Smooth muscle cell (in vitro differentiated cells): ENCODE data around the gene SLC48A1. TPM values are rescaled to one million over a fixed set of nuclear protein-coding genes. Genes with fewer than 3 reads are reported as not detected.

Source experiments
- DNase-seq: peaks from one replicate; lab custom pipeline; 2025; ENCODE audit not compliant: unreplicated experiment; lab: John Stamatoyannopoulos, UW
- H2AFZ ChIP-seq: fragments of 200-600 bp; sonication (generic); 2 replicates; pipeline ENCODE4 v1.6.0; 2016; ENCODE audit warnings: antibody characterized with exemption, low read depth, mild to moderate bottlenecking
- H3F3A ChIP-seq: fragments of 200-600 bp; sonication (generic); 2 replicates; pipeline ENCODE4 v1.6.0; 2017; ENCODE audit warnings: antibody characterized with exemption, low read depth
- H3K27ac ChIP-seq: fragments of 200-600 bp; sonication (generic); 2 replicates; pipeline ENCODE4 v1.5.1; 2016; ENCODE audit warnings: low read depth, mild to moderate bottlenecking
- H3K27me3 ChIP-seq: fragments of 200-600 bp; sonication (generic); 2 replicates; pipeline ENCODE4 v1.6.1; 2016; ENCODE audit warnings: low read depth, mild to moderate bottlenecking
- H3K36me3 ChIP-seq: fragments of 200-600 bp; sonication (generic); 2 replicates; pipeline ENCODE4 v1.5.1; 2016; ENCODE audit warnings: low read depth
- H3K4me1 ChIP-seq: fragments of 200-600 bp; sonication (generic); 2 replicates; pipeline ENCODE4 v1.5.1; 2016; ENCODE audit warnings: low read depth
- H3K4me2 ChIP-seq: fragments of 200-600 bp; sonication (generic); 2 replicates; pipeline ENCODE4 v1.6.0; 2016; ENCODE audit warnings: mild to moderate bottlenecking
- H3K4me3 ChIP-seq: fragments of 200-600 bp; sonication (generic); 2 replicates; pipeline ENCODE4 v1.5.1; 2016; ENCODE audit warnings: mild to moderate bottlenecking
- H3K79me2 ChIP-seq: fragments of 200-600 bp; sonication (generic); 2 replicates; pipeline ENCODE4 v1.6.0; 2016; ENCODE audit warnings: low read depth, mild to moderate bottlenecking
- H3K9ac ChIP-seq: fragments of 200-600 bp; sonication (generic); 2 replicates; pipeline ENCODE4 v1.6.0; 2016; ENCODE audit warnings: low read depth
- H3K9me3 ChIP-seq: fragments of 200-600 bp; sonication (generic); replicated peaks from 2 replicates; pipeline ENCODE4 v1.5.1; 2016; ENCODE audit warnings: low read depth
- H4K20me1 ChIP-seq: fragments of 200-600 bp; sonication (generic); 2 replicates; pipeline ENCODE4 v1.6.0; 2016; ENCODE audit warnings: low read depth
- WGBS: methylation state at CpG from one replicate; pipeline ENCODE4 v1.1.7; 2016; ENCODE audit warnings: low lambda C conversion rate; 5-methylcytosine and 5-hydroxymethylcytosine counted together
- polyA plus RNA-seq: library from polyadenylated mRNA; unstranded; fragments of >200 nt; fragmentation: Nextera tagmentation; extraction: Ambion mirVana; gene quantifications from 2 replicates; pipeline ENCODE4 v1.2.1, GENCODE V29; 2016
- total RNA-seq: library from RNA; depleted of rRNA; stranded (reverse); fragments of >200 nt; gene quantifications from 2 replicates; pipeline ENCODE4 v1.2.3, GENCODE V29; 2014
- TF ChIP-seq, protein P1 (sequence below): fragments of 200-600 bp; sonication (generic); IDR thresholded peaks from 2 replicates; pipeline ENCODE4 v1.5.1; 2017; ENCODE audit warnings: borderline replicate concordance, mild to moderate bottlenecking, antibody characterized with exemption; ENCODE audit not compliant: insufficient read depth, poor library complexity, severe bottlenecking

The SLC48A1 gene
- total and polyA plus RNA-seq, 2 experiments from 2014 or later = 6.2 to 11.4 TPM

GRCh38 chr12:47729233-47729632, 43.8 kb upstream of the SLC48A1 start:
- Histone ChIP-seq H3K4me3 (no peak overlapping the region), H3K27ac (no peak overlapping the region), H2AFZ (no peak overlapping the region), H3K9ac (no peak overlapping the region), H3F3A (no peaks in the 10 kb centered on the region), H3K36me3 (no peaks in the 10 kb centered on the region), H3K4me1 (no peaks in the 10 kb centered on the region), H3K4me2 (no peak overlapping the region), H3K9me3 (no peaks in the 10 kb centered on the region), H4K20me1 (no peaks in the 10 kb centered on the region), H3K27me3 (no peaks in the 10 kb centered on the region), H3K79me2 (no peaks in the 10 kb centered on the region)
- WGBS = 61% methylated on average over 3 of the region's 3 CpGs
- TF ChIP-seq, protein P1, sequence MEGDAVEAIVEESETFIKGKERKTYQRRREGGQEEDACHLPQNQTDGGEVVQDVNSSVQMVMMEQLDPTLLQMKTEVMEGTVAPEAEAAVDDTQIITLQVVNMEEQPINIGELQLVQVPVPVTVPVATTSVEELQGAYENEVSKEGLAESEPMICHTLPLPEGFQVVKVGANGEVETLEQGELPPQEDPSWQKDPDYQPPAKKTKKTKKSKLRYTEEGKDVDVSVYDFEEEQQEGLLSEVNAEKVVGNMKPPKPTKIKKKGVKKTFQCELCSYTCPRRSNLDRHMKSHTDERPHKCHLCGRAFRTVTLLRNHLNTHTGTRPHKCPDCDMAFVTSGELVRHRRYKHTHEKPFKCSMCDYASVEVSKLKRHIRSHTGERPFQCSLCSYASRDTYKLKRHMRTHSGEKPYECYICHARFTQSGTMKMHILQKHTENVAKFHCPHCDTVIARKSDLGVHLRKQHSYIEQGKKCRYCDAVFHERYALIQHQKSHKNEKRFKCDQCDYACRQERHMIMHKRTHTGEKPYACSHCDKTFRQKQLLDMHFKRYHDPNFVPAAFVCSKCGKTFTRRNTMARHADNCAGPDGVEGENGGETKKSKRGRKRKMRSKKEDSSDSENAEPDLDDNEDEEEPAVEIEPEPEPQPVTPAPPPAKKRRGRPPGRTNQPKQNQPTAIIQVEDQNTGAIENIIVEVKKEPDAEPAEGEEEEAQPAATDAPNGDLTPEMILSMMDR = no peak
- DNase-seq = no peak

DNA sequence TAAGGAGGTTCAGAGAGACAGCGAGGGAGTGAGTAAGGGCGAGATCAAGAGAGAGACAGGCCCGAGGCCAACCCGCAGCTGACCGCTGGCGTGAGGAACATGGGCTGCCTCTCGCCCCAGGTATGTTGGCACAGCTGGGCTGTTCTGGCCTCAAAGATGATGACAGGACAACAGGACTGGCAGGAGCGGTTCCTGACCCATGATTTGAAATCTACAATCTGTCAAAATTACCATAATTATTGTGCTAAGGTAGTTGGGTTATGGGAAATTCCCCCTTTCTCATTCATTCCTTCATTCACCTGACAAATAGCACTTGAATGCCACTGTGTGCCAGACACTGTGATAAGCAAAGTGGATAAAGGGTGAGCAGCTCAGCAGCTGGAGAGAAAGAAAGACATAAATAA, 42.7 kb upstream of the SLC48A1 start:
- 88% methylated on average over 8 of the region's 8 CpGs for WGBS
- Histone ChIP-seq H4K20me1 (no peaks in the 10 kb centered on the region), H3K4me2 (no peak overlapping the region), H3K27me3 (no peaks in the 10 kb centered on the region), H2AFZ (no peak overlapping the region), H3K9ac (no peak overlapping the region), H3K27ac (no peak overlapping the region), H3K79me2 (no peaks in the 10 kb centered on the region), H3F3A (no peaks in the 10 kb centered on the region), H3K9me3 (no peaks in the 10 kb centered on the region), H3K4me3 (no peak overlapping the region), H3K4me1 (peaks cover 9% of the 10 kb centered on the region), H3K36me3 (no peaks in the 10 kb centered on the region)
- DNase-seq = no peak
- TF ChIP-seq, protein P1 = no peak

GRCh38 chr12:47731723-47732122, 41.3 kb upstream of the SLC48A1 start:
- no peak overlapping the region for H3K27ac ChIP-seq
- no peak for DNase-seq
- H3F3A ChIP-seq = no peaks in the 10 kb centered on the region
- TF ChIP-seq, protein P1 = no peak
- 89% methylated on average over 5 of the region's 5 CpGs for WGBS
- no peak overlapping the region for H3K4me3 ChIP-seq
- no peaks in the 10 kb centered on the region for H3K79me2 ChIP-seq
- no peaks in the 10 kb centered on the region for H3K36me3 ChIP-seq
- peaks cover 11% of the 10 kb centered on the region for H3K4me1 ChIP-seq
- H2AFZ ChIP-seq = no peak overlapping the region
- no peak overlapping the region for H3K4me2 ChIP-seq
- no peaks in the 10 kb centered on the region for H3K27me3 ChIP-seq
- no peak overlapping the region for H3K9ac ChIP-seq
- no peaks in the 10 kb centered on the region for H4K20me1 ChIP-seq
- H3K9me3 ChIP-seq = no peaks in the 10 kb centered on the region

GRCh38 chr12:47732504-47732903, 40.5 kb upstream of the SLC48A1 start:
- Histone ChIP-seq H3K4me2 (no peak overlapping the region), H3K27ac (no peak overlapping the region), H3K79me2 (no peaks in the 10 kb centered on the region), H3K9ac (no peak overlapping the region), H3F3A (no peaks in the 10 kb centered on the region), H3K4me1 (peaks cover 11% of the 10 kb centered on the region), H3K4me3 (no peak overlapping the region), H2AFZ (no peak overlapping the region), H3K27me3 (no peaks in the 10 kb centered on the region), H3K9me3 (no peaks in the 10 kb centered on the region), H3K36me3 (no peaks in the 10 kb centered on the region), H4K20me1 (no peaks in the 10 kb centered on the region)
- WGBS = 90% methylated on average over 2 of the region's 2 CpGs
- TF ChIP-seq, protein P1 = no peak
- DNase-seq = no peak
